Parathyroid adenoma (tissue), 2 donors: ENCODE measurements around the gene LAMA5.

Experiments
- H2AFZ ChIP-seq: fragments of 300-600 bp; sonication (generic); one replicate; pipeline ENCODE4 v1.7.0; 2017; ENCODE audit warnings: antibody characterized with exemption, mild to moderate bottlenecking
- H3K27ac ChIP-seq: fragments of 300-600 bp; sonication (generic); one replicate; pipeline ENCODE4 v1.7.0; 2017
- H3K27me3 ChIP-seq: fragments of 300-600 bp; sonication (generic); one replicate; pipeline ENCODE4 v1.7.0; 2017; ENCODE audit warnings: low read length; ENCODE audit not compliant: control insufficient read depth, insufficient read depth
- H3K36me3 ChIP-seq: fragments of 300-600 bp; sonication (generic); one replicate; pipeline ENCODE4 v1.7.0; 2017; ENCODE audit warnings: low read length; ENCODE audit not compliant: control insufficient read depth, insufficient read depth
- H3K4me1 ChIP-seq: fragments of 300-600 bp; sonication (generic); one replicate; pipeline ENCODE4 v1.7.0; 2017; ENCODE audit warnings: control low read depth
- H3K4me2 ChIP-seq: fragments of 300-600 bp; sonication (generic); one replicate; pipeline ENCODE4 v1.7.0; 2017; ENCODE audit warnings: low read length
- H3K4me3 ChIP-seq: fragments of 300-600 bp; sonication (generic); one replicate; pipeline ENCODE4 v1.7.0; 2017; ENCODE audit warnings: low read depth, low read length
- H3K79me2 ChIP-seq: fragments of 300-600 bp; sonication (generic); one replicate; pipeline ENCODE4 v1.7.0; 2017; ENCODE audit warnings: control low read depth
- H3K9ac ChIP-seq: fragments of 300-600 bp; sonication (generic); one replicate; pipeline ENCODE4 v1.7.0; 2017; ENCODE audit warnings: mild to moderate bottlenecking
- H3K9me3 ChIP-seq: fragments of 300-600 bp; sonication (generic); one replicate; pipeline ENCODE4 v1.7.0; 2017; ENCODE audit warnings: low read length; ENCODE audit not compliant: control insufficient read depth
- CTCF ChIP-seq: fragments of 300-600 bp; sonication (generic); IDR thresholded peaks from one replicate; pipeline ENCODE4 v1.7.0; 2017; ENCODE audit warnings: antibody characterized with exemption, mild to moderate bottlenecking
- donor health status: primary hyperparathyroidism.

Gene LAMA5

GRCh38 chr20:62382306-62383198, 15.4 kb upstream of the LAMA5 start:
- Histone ChIP-seq H3K9me3 (no peaks in the 10 kb centered on the region), H2AFZ (no peak overlapping the region), H3K36me3 (no peaks in the 10 kb centered on the region), H3K4me3 (no peak overlapping the region), H3K79me2 (peaks cover 11% of the 10 kb centered on the region), H3K4me1 (peaks cover 9% of the 10 kb centered on the region), H3K27ac (no peak overlapping the region), H3K27me3 (no peaks in the 10 kb centered on the region), H3K9ac (no peak overlapping the region), H3K4me2 (no peak overlapping the region)
- peak; percentile 95 for TF ChIP-seq CTCF

- Histone ChIP-seq H3K27ac (peak overlapping the region; percentile 41), H3K27me3 (no peaks in the 10 kb centered on the region), H3K4me3 (no peak overlapping the region), H2AFZ (no peak overlapping the region), H3K4me1 (peaks cover 11% of the 10 kb centered on the region), H3K9me3 (no peaks in the 10 kb centered on the region), H3K9ac (no peak overlapping the region), H3K36me3 (no peaks in the 10 kb centered on the region), H3K79me2 (peaks cover 9% of the 10 kb centered on the region), H3K4me2 (no peak overlapping the region)
- no peak for TF ChIP-seq CTCF
These were observed 14.7 kb upstream of the LAMA5 start for GRCh38 chr20:62381842-62382241.

GRCh38 chr20:62381202-62381797, 14.2 kb upstream of the LAMA5 start:
- H3K27me3 ChIP-seq, result no peaks in the 10 kb centered on the region
- no peaks in the 10 kb centered on the region for H3K9me3 ChIP-seq
- no peak overlapping the region for H2AFZ ChIP-seq
- no peaks in the 10 kb centered on the region for H3K36me3 ChIP-seq
- no peak overlapping the region for H3K9ac ChIP-seq
- peaks cover 11% of the 10 kb centered on the region for H3K4me1 ChIP-seq
- no peak overlapping the region for H3K4me3 ChIP-seq
- no peak for TF ChIP-seq CTCF
- peaks cover 7% of the 10 kb centered on the region for H3K79me2 ChIP-seq
- no peak overlapping the region for H3K4me2 ChIP-seq
- H3K27ac ChIP-seq, result peak overlapping the region; percentile 41

- Histone ChIP-seq H3K9ac (no peak overlapping the region), H3K27me3 (no peaks in the 10 kb centered on the region), H3K27ac (no peak overlapping the region), H3K79me2 (no peaks in the 10 kb centered on the region), H3K4me3 (no peak overlapping the region), H2AFZ (no peak overlapping the region), H3K36me3 (no peaks in the 10 kb centered on the region), H3K4me2 (no peak overlapping the region), H3K9me3 (no peaks in the 10 kb centered on the region), H3K4me1 (peaks cover 15% of the 10 kb centered on the region)
- no peak for TF ChIP-seq CTCF
These were observed 11.1 kb upstream of the LAMA5 start for GRCh38 chr20:62378215-62378614.
